ENCODE data around the gene ZNF780A.

ZNF780A gene

DNA sequence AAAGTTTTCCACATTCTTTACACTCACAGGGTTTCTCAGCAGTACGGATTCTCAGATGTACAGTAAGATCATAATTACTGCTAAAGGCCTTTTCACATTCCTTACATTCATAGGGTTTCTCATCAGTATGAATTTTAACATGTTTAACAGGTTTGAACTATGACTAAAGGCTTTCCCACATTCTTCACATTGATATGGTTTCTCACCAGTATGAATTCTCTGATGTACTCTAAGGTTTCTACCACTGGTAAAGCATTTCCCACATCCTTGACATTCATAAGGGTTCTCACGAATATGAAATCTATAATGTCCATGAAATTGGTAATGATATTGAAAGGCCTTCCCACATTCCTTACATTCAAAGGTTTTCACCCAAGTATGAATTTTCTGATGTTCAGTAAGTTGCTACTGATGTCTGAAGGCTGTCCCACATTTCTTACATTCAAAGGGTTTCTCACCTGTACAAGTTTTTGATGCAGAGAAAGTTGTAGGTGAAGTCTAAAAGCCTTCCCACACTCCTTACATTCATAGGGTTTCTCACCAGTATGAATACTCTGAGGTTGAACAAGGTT, 56.7 kb downstream of the ZNF780A start:
- Histone ChIP-seq H3K4me3 (no peak overlapping the region), H3K27ac (no peak overlapping the region)
- TF ChIP-seq CTCF (IDR thresholded peaks at IDR 0.05): no peak
- no peak for DNase-seq (ENCODE audit: low spot score)

- H3K27ac ChIP-seq: no peak overlapping the region
- no peak overlapping the region for H3K4me3 ChIP-seq
- DNase-seq (ENCODE audit: low spot score): no peak
- no peak for TF ChIP-seq CTCF (IDR thresholded peaks at IDR 0.05)
Measured at GRCh38 chr19:40026597-40026970, 64.2 kb downstream of the ZNF780A start.

GRCh38 chr19:40025938-40026596, 64.7 kb downstream of the ZNF780A start:
- Histone ChIP-seq H3K4me3 (no peak overlapping the region), H3K27ac (no peak overlapping the region)
- TF ChIP-seq CTCF (IDR thresholded peaks at IDR 0.05): no peak
- no peak for DNase-seq (ENCODE audit: low spot score)

DNA sequence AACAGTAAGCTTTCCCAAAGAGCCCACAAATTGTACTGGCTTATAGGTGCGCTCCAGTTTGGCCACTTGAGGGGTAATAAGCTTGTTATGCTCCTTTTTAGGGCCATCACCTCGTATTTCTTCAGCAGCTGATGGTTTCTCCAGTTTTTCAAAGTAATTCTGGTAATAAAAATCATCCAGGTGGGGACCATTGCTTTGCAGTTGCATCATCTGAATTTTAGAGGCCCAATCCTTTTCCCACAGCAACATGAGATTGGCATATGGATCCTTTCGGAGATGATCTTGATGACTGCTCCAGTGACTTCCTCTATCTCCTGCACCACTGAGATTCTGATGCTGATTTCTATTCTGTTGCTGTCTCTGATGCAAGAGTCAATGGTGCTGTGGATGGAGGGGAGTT, 66.8 kb downstream of the ZNF780A start:
- TF ChIP-seq CTCF (IDR thresholded peaks at IDR 0.05): no peak
- H3K4me3 ChIP-seq: no peak overlapping the region
- H3K27ac ChIP-seq: no peak overlapping the region
- DNase-seq (ENCODE audit: low spot score): no peak
